Astrocyte (in vitro differentiated cells and primary cell): ENCODE data around the gene FLNC. TPM values are rescaled to one million over a fixed set of nuclear protein-coding genes. Genes with fewer than 3 reads are reported as not detected.

Source experiments
- DNase-seq: peaks from one replicate; pipeline ENCODE4 v3.0.0-alpha.2; 2010; ENCODE audit warnings: low read depth
- FAIRE-seq: peaks from 2 replicates; lab custom pipeline; 2011; peaks lifted over from hg19 to GRCh38; lab: Jason Lieb, UNC
- H2AFZ ChIP-seq: 2 replicates; pipeline ENCODE4 v1.6.0; 2012; ENCODE audit warnings: low read depth, low read length, inconsistent platforms
- H3K27ac ChIP-seq: 2 replicates; pipeline ENCODE4 v1.5.1; 2011; ENCODE audit warnings: low read depth, low read length, inconsistent platforms
- H3K27me3 ChIP-seq: 2 replicates; pipeline ENCODE4 v1.6.0; 2011; ENCODE audit warnings: low read length, inconsistent platforms; ENCODE audit not compliant: insufficient read depth
- H3K36me3 ChIP-seq: 2 replicates; pipeline ENCODE4 v1.5.1; 2011; ENCODE audit warnings: low read length, inconsistent platforms; ENCODE audit not compliant: insufficient read depth
- H3K4me1 ChIP-seq: 2 replicates; pipeline ENCODE4 v1.5.1; 2011; ENCODE audit warnings: low read length, inconsistent platforms; ENCODE audit not compliant: insufficient read depth
- H3K4me2 ChIP-seq: 2 replicates; pipeline ENCODE4 v1.6.0; 2012; ENCODE audit warnings: low read length, inconsistent platforms
- H3K4me3 ChIP-seq: 2 replicates; pipeline ENCODE4 v1.5.1; 2011; ENCODE audit warnings: low read depth, mild to moderate bottlenecking, low read length, inconsistent platforms; ENCODE audit not compliant: insufficient read depth
- H3K79me2 ChIP-seq: 2 replicates; pipeline ENCODE4 v1.6.0; 2012; ENCODE audit warnings: mild to moderate bottlenecking, low read length, inconsistent platforms; ENCODE audit not compliant: insufficient read depth
- H3K9ac ChIP-seq: 2 replicates; pipeline ENCODE4 v1.6.0; 2012; ENCODE audit warnings: mild to moderate bottlenecking, low read length, inconsistent platforms
- H3K9me3 ChIP-seq: 2 replicates; pipeline ENCODE4 v1.5.1; 2012; ENCODE audit warnings: low read depth, mild to moderate bottlenecking, low read length, inconsistent platforms; ENCODE audit not compliant: insufficient read depth
- H4K20me1 ChIP-seq: 2 replicates; pipeline ENCODE4 v1.6.0; 2012; ENCODE audit warnings: low read length, inconsistent platforms; ENCODE audit not compliant: insufficient read depth
- H3K27ac Mint-ChIP-seq: one replicate; pipeline ENCODE4 v1.8.0; 2021; ENCODE audit warnings: mild to moderate bottlenecking, mixed read lengths; ENCODE audit not compliant: unreplicated experiment
- H3K27me3 Mint-ChIP-seq: one replicate; pipeline ENCODE4 v1.8.0; 2021; ENCODE audit warnings: low read depth, mixed read lengths; ENCODE audit not compliant: unreplicated experiment
- H3K36me3 Mint-ChIP-seq: one replicate; pipeline ENCODE4 v1.8.0; 2021; ENCODE audit warnings: low read depth, mixed read lengths; ENCODE audit not compliant: unreplicated experiment
- H3K4me1 Mint-ChIP-seq: one replicate; pipeline ENCODE4 v1.8.0; 2021; ENCODE audit warnings: low read depth, mixed read lengths; ENCODE audit not compliant: unreplicated experiment
- H3K4me3 Mint-ChIP-seq: one replicate; pipeline ENCODE4 v1.8.0; 2021; ENCODE audit warnings: mild to moderate bottlenecking, moderate library complexity, mixed read lengths; ENCODE audit not compliant: unreplicated experiment
- H3K9me3 Mint-ChIP-seq: one replicate; pipeline ENCODE4 v1.8.0; 2021; ENCODE audit warnings: mild to moderate bottlenecking, mixed read lengths; ENCODE audit not compliant: unreplicated experiment
- CTCF ChIP-seq: IDR thresholded peaks from 2 replicates; pipeline ENCODE4 v1.5.1; 2011; ENCODE audit warnings: low read depth, mild to moderate bottlenecking, inconsistent platforms, low read length, moderate library complexity; ENCODE audit not compliant: insufficient read depth
- EZH2 ChIP-seq: IDR thresholded peaks from 2 replicates; pipeline ENCODE4 v1.6.1; 2012; ENCODE audit warnings: mild to moderate bottlenecking, low read length, inconsistent platforms; ENCODE audit not compliant: insufficient read depth
- total RNA-seq: library from RNA; stranded (reverse); gene quantifications from 2 replicates; pipeline ENCODE4 v1.2.1, GENCODE V29; 2021

Gene FLNC
- total RNA-seq, 1 donor from 2014 or later, result 364 TPM

- no peak overlapping the region for H3K4me2 ChIP-seq
- no peak overlapping the region for H3K4me3 ChIP-seq
- no peak overlapping the region for H3K9ac ChIP-seq
- H3K9me3 ChIP-seq, result no peaks in the 10 kb centered on the region
- peaks cover 93% of the 10 kb centered on the region for H4K20me1 ChIP-seq
- no peaks in the 10 kb centered on the region for H3K27me3 ChIP-seq
- peaks cover 26% of the 10 kb centered on the region for H3K79me2 ChIP-seq
- peaks cover 76% of the 10 kb centered on the region for H3K36me3 ChIP-seq
- no peak overlapping the region for H3K4me3 Mint-ChIP-seq
- H3K27me3 Mint-ChIP-seq, result no peaks in the 10 kb centered on the region
- H3K9me3 Mint-ChIP-seq, result no peaks in the 10 kb centered on the region
- no peak overlapping the region for H2AFZ ChIP-seq
- peaks cover 10% of the 10 kb centered on the region for H3K4me1 ChIP-seq
- no peak overlapping the region for H3K27ac ChIP-seq
- peaks cover 15% of the 10 kb centered on the region for H3K36me3 Mint-ChIP-seq
- FAIRE-seq (no peak), DNase-seq (no peak)
- H3K4me1 Mint-ChIP-seq, result no peaks in the 10 kb centered on the region
- TF ChIP-seq EZH2 (no peak), CTCF (no peak)
- H3K27ac Mint-ChIP-seq, result no peak overlapping the region
Observed at GRCh38 chr7:128845987-128846386, 15.8 kb downstream of the FLNC start.

GRCh38 chr7:128846781-128847444 is 16.7 kb downstream of the FLNC start:
- H2AFZ ChIP-seq, result no peak overlapping the region

More at GRCh38 chr7:128846781-128847444, 16.7 kb downstream of the FLNC start:
- no peak overlapping the region for H3K4me3 ChIP-seq
- no peaks in the 10 kb centered on the region for H3K27me3 Mint-ChIP-seq
- H3K27me3 ChIP-seq, result no peaks in the 10 kb centered on the region
- peaks cover under 1% of the 10 kb centered on the region for H3K4me1 ChIP-seq
- H3K4me2 ChIP-seq, result no peak overlapping the region
- no peaks in the 10 kb centered on the region for H3K9me3 Mint-ChIP-seq
- DNase-seq (no peak), FAIRE-seq (no peak)
- peaks cover 15% of the 10 kb centered on the region for H3K36me3 Mint-ChIP-seq
- no peaks in the 10 kb centered on the region for H3K9me3 ChIP-seq
- peaks cover 32% of the 10 kb centered on the region for H3K79me2 ChIP-seq
- H4K20me1 ChIP-seq, result peaks cover 92% of the 10 kb centered on the region
- no peak for TF ChIP-seq CTCF
- TF ChIP-seq EZH2, result no peak
- H3K4me3 Mint-ChIP-seq, result no peak overlapping the region
- no peak overlapping the region for H3K27ac ChIP-seq
- no peaks in the 10 kb centered on the region for H3K4me1 Mint-ChIP-seq
- no peak overlapping the region for H3K9ac ChIP-seq
- H3K36me3 ChIP-seq, result peaks cover 74% of the 10 kb centered on the region
- H3K27ac Mint-ChIP-seq, result no peak overlapping the region
